GM19351 (cell line): ENCODE measurements around the gene PHF20.
"Not testable (repeated sequence)": the region's sequence is repeated elsewhere in the genome, so short reads cannot be mapped to it uniquely, and the experiment has no call there.

Experiments
- ATAC-seq: cut with Tn5 transposase; IDR thresholded peaks from one replicate; pipeline ENCODE4 v1.9.1; 2021; ENCODE audit warnings: mild to moderate bottlenecking, moderate library complexity; ENCODE audit not compliant: unreplicated experiment

PHF20 gene

GRCh38 chr20:35959291-35959690 lies 187.5 kb downstream of the PHF20 start:
- not testable (repeated sequence) for ATAC-seq

- no peak for ATAC-seq
Measured at GRCh38 chr20:35963878-35964277, 192.1 kb downstream of the PHF20 start.

GRCh38 chr20:35967979-35968640 lies 196.3 kb downstream of the PHF20 start, which contains the start of gene CNBD2:
Gene CNBD2 (plus strand): TSS chr20:35968590. CDS start chr20:35968763, 173 bp downstream.
- no peak for ATAC-seq

GRCh38 chr20:35968930-35969329 lies 197.1 kb downstream of the PHF20 start:
- ATAC-seq: no peak

DNA sequence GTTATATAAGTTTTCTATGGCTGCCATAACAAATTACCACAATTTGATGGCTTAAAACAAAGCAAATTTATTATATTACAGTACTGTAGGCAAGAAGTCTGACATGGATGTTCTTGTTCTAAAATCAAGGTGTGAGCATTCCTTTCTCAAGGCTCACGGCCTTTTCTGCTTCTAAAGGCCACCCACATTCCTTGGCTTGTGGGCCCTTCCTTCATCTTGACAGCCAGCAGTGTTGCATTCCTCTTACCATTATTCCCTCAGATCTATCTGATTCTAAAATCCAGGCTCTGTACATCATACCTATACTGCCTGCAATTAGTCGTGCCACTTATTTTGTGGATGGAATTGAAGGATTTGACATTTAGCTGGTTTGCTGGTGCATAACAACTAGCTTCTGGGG lies 200.2 kb downstream of the PHF20 start:
- no peak for ATAC-seq

- ATAC-seq: no peak
Measured at GRCh38 chr20:35972462-35972861, 200.6 kb downstream of the PHF20 start.

DNA sequence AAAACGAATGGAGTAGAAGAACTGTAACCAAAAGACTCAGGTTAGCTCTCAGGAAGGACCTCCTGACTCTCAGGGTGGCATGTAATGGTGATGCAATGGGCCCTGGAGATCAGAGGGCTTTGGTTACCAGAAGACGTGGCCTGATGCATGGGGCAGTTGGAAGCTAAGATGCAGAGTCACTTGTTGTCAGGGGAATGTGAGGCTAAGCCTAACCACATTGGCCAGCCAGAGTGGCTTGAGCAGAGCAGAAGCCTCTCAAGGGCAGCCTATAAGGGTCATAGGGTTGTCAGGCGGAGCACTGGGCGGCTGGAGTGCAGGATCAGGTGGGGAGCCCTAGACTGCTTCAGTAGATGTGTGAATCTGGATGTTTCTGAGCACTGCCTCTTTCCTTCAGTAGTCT lies 202.4 kb downstream of the PHF20 start:
- no peak for ATAC-seq

- no peak for ATAC-seq
Measured at GRCh38 chr20:35975576-35976373, 204.0 kb downstream of the PHF20 start.

DNA sequence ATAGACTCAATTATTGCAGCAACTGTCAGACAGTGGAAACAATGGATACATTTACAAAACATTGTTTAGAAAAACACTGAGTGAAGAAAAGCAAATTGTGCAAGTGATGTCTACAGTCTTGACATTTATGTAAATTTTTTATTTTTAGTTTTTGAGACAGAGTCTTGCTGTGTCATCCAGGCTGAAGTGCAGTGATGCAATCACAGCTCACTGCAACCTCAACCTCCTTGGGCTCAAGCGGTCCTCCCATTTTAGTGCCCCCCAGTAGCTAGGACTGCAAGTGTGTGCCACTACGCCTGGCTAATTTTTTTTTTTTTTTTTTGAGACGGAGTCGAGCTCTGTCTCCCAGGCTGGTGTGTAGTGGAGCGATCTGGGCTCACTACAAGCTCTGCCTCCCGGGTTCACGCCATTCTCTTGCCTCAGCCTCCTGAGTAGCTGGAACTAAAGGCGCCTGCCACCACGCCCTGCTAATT lies 206.3 kb downstream of the PHF20 start:
- ATAC-seq: no peak

DNA sequence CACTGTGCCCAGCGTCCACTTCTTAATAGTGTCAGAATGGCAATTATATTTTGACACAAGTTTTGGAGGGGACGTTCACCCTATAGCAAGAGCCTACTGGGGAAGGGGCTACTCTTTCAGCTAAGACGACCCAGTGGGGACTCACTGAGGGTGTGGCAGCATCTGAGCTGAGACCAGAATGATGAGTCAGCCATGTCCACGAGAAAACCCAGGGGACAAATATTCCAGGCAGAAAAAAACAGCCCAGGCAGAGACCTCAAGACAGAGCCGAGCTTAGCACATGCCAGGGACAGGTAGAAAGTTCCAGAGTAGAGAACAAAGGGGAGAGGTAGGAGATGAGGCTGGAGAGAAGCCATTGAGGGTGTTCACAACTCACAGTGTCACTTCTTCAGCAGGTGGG lies 207.7 kb downstream of the PHF20 start:
- no peak for ATAC-seq

DNA sequence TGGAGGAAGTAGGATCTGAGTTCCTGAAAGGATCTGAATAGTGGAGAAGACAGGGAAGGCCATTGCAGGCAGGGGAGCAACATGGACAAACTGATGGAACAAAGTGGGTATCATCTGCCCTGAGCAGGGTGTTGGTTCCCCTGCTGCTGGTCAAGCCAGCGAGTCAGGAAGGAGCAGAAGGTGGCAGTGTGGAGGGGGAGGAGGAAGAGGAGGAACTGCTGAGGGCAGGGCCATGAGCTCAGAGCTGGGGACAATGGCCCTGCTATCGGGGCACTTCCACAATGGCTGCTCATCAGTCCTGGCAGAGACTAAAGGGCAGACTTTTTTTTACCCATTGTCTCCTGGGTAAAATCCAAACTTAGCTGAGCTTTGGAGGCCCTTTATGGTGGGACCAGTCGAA lies 210.2 kb downstream of the PHF20 start:
- no peak for ATAC-seq

DNA sequence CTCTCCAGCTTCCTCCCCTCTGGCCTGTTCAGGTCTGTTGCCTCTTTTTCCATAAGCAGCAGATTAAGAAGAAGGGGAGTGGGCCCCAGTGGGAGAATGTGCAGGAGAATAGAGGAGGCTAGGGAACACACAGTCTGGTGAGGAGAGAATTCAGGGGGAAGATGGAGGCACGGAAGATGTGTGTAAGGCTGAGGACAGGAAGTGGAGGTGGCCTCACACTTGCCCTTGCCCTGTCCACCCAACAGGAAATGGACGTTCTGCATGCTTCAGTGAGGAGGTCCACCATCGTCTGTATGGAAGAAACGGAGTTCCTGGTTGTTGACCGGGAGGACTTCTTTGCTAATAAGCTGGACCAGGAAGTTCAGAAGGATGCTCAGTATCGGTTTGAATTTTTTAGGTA lies 212.6 kb downstream of the PHF20 start:
- ATAC-seq: no peak

GRCh38 chr20:35985806-35986205 lies 214.0 kb downstream of the PHF20 start:
- ATAC-seq: no peak

GRCh38 chr20:35988910-35989463 lies 217.2 kb downstream of the PHF20 start:
- no peak for ATAC-seq

GRCh38 chr20:35991142-35991771 lies 219.4 kb downstream of the PHF20 start:
- no peak for ATAC-seq

- no peak for ATAC-seq
Measured at GRCh38 chr20:35992713-35993335, 221.0 kb downstream of the PHF20 start.

DNA sequence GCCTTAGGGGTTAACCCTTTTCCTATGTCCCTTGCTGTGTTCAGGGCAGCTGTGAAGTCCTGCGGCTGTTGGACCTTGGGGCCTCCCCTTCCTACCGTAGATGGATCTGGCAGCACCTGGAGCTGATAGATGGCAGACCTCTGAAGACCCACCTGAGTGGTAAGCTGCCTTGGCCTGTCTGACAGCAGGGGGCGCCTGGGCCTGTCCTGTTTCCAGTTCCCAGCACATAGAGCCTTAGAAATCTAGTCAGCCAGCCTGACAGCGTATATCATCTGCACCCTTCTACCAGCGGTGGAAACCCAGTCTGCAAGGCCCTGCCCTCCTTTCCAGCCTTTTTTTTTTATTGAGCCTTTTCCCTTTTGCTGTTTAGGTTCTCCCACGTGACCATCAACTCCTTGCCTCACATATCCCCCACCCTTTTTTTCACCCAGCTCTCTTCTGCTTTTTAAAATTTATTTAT lies 223.2 kb downstream of the PHF20 start:
- no peak for ATAC-seq

DNA sequence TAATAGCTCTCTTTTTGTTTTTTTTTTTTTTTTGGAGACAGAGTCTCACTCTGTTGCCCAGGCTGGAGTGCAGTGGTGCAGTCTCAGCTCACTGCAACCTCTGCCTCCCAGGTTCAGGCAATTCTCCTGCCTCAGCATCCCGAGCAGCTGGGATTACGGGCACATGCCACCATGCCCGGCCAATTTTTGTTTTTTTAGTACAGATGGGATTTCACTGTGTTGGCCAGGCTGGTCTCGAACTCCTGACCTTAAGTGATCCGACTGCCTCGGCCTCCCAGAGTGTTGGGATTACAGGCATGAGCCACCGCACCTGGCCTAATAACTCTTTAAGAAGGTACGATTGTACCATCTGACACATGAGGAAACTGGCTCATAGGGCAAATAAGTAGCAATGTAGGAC lies 224.7 kb downstream of the PHF20 start:
- not testable (repeated sequence) for ATAC-seq
